OCI-LY7 (cell line): ENCODE data around the gene TIMM13. TPM values are rescaled to one million over a fixed set of nuclear protein-coding genes. Genes with fewer than 3 reads are reported as not detected.

Experiments used
- BruUV-seq: library from RNA; stranded (reverse); fragments of 400-500 nt; replicated peaks from 2 replicates; lab custom pipeline; 2021; lab: Mats Ljungman, UMichigan
- CTCF ChIA-PET: fragments of 300-600 bp; sonication (Branson Sonifier 250); formaldehyde crosslinking; loops from one replicate; lab custom pipeline; 2022; ENCODE audit warnings: antibody characterized with exemption; ENCODE audit not compliant: unreplicated experiment; lab: Charles Lee
- POLR2A ChIA-PET: fragments of 300-600 bp; sonication (Branson Sonifier 250); formaldehyde crosslinking; loops from one replicate; lab custom pipeline; 2022; ENCODE audit warnings: antibody characterized with exemption; lab: Charles Lee
- DNase-seq: peaks from one replicate; pipeline ENCODE4 v3.0.0-alpha.2; 2015; ENCODE audit warnings: low spot score
- H2AFZ ChIP-seq: fragments of 200-600 bp; sonication (generic), shearing (Covaris generic); 2 replicates; pipeline ENCODE4 v1.6.1; 2014; ENCODE audit warnings: mild to moderate bottlenecking, antibody characterized with exemption, low read length, moderate library complexity
- H3K27ac ChIP-seq: fragments of 200-600 bp; sonication (generic); 2 replicates; pipeline ENCODE4 v1.5.1; 2014; ENCODE audit warnings: mixed run types, low read depth, mild to moderate bottlenecking, moderate library complexity, low read length, inconsistent platforms; ENCODE audit not compliant: poor library complexity, severe bottlenecking
- H3K36me3 ChIP-seq: fragments of 200-600 bp; sonication (generic); 2 replicates; pipeline ENCODE4 v1.6.1; 2014; ENCODE audit warnings: mild to moderate bottlenecking, antibody characterized with exemption, low read length, moderate library complexity, mixed read lengths; ENCODE audit not compliant: insufficient read depth
- H3K4me1 ChIP-seq: fragments of 200-600 bp; sonication (generic); 2 replicates; pipeline ENCODE4 v1.5.1; 2014; ENCODE audit warnings: mild to moderate bottlenecking, low read length; ENCODE audit not compliant: insufficient read depth, poor library complexity, severe bottlenecking
- H3K4me2 ChIP-seq: fragments of 200-600 bp; sonication (generic); 2 replicates; pipeline ENCODE4 v1.6.1; 2014; ENCODE audit warnings: mild to moderate bottlenecking, low read length
- H3K4me3 ChIP-seq: fragments of 200-600 bp; sonication (generic); 2 replicates; pipeline ENCODE4 v1.5.1; 2014; ENCODE audit warnings: mild to moderate bottlenecking, low read depth, low read length; ENCODE audit not compliant: poor library complexity, severe bottlenecking
- H3K79me2 ChIP-seq: fragments of 200-600 bp; sonication (generic); 2 replicates; pipeline ENCODE4 v1.6.1; 2016; ENCODE audit warnings: low read depth, mild to moderate bottlenecking, low read length, moderate library complexity, mixed read lengths; ENCODE audit not compliant: insufficient read depth
- H3K9me2 ChIP-seq: fragments of 200-600 bp; sonication (generic); 2 replicates; pipeline ENCODE4 v1.6.1; 2016; ENCODE audit warnings: mild to moderate bottlenecking, low read length, mixed read lengths; ENCODE audit not compliant: insufficient read depth
- H3K9me3 ChIP-seq: fragments of 200-600 bp; sonication (generic); 2 replicates; pipeline ENCODE4 v1.6.1; 2014; ENCODE audit warnings: mild to moderate bottlenecking, mixed run types, low read length, mixed read lengths
- H4K20me1 ChIP-seq: fragments of 200-600 bp; sonication (generic); 2 replicates; pipeline ENCODE4 v1.6.1; 2014; ENCODE audit warnings: mild to moderate bottlenecking, antibody characterized with exemption, low read length, moderate library complexity, mixed read lengths; ENCODE audit not compliant: insufficient read depth
- CTCF ChIP-seq: fragments of 200-600 bp; sonication (generic); conservative IDR thresholded peaks from 2 replicates; pipeline ENCODE4 v1.5.1; 2014; ENCODE audit warnings: mild to moderate bottlenecking, antibody characterized with exemption, low read length, moderate library complexity, mixed read lengths
- EZH2phosphoT487 ChIP-seq: fragments of 200-600 bp; sonication (generic); IDR thresholded peaks from 2 replicates; pipeline ENCODE4 v1.6.1; 2018; ENCODE audit warnings: low read depth, borderline replicate concordance, mild to moderate bottlenecking, mixed run types, antibody characterized with exemption, low read length, moderate library complexity, mixed read lengths
- intact Hi-C: fragments of 100-400 bp; cut with micrococcal nuclease; formaldehyde crosslinking; loops from one replicate; pipeline ENCODE4 v1.10.0; 2022; ENCODE audit not compliant: unreplicated experiment
- total RNA-seq, 2 experiments: library from RNA; depleted of rRNA in 1 of 2; stranded (reverse); fragments of >200 nt in 1 of 2; shearing (Covaris generic) in 1 of 2; gene quantifications; 2 replicates each; pipeline ENCODE4 v1.2.3, GENCODE V29; 2014 to 2022

TIMM13 gene
- total RNA-seq, 2 experiments from 2014 or later = 55.4 to 120 TPM

GRCh38 chr19:2431318-2432055 lies 4.1 kb upstream of the TIMM13 start:
- POLR2A ChIA-PET = no interaction called here
- Histone ChIP-seq H3K4me1 (peaks cover 10% of the 10 kb centered on the region), H2AFZ (no peak overlapping the region), H3K36me3 (peaks cover 57% of the 10 kb centered on the region), H3K4me3 (no peak overlapping the region), H4K20me1 (no peaks in the 10 kb centered on the region), H3K79me2 (peaks cover 9% of the 10 kb centered on the region), H3K9me2 (no peaks in the 10 kb centered on the region), H3K27ac (no peak overlapping the region), H3K9me3 (no peaks in the 10 kb centered on the region), H3K4me2 (no peak overlapping the region)
- no TSS peak for BruUV-seq
- TF ChIP-seq CTCF (no peak), EZH2phosphoT487 (no peak)
- intact Hi-C loops = no loop called here
- CTCF ChIA-PET = no interaction called here
- DNase-seq = no peak

- no TSS peak for BruUV-seq
- Histone ChIP-seq H3K9me3 (no peaks in the 10 kb centered on the region), H3K79me2 (peaks cover 21% of the 10 kb centered on the region), H3K36me3 (peaks cover 64% of the 10 kb centered on the region), H3K4me3 (no peak overlapping the region), H3K4me2 (no peak overlapping the region), H2AFZ (no peak overlapping the region), H3K4me1 (peaks cover 21% of the 10 kb centered on the region), H3K9me2 (no peaks in the 10 kb centered on the region), H4K20me1 (0 out of 2 replicates have a peak, but pooled peaks cover 8% of the 10 kb centered on the region), H3K27ac (no peak overlapping the region)
- CTCF ChIA-PET = no interaction called here
- no peak for TF ChIP-seq EZH2phosphoT487
- TF ChIP-seq CTCF = no peak
- POLR2A ChIA-PET = no interaction called here
- no peak for DNase-seq
- intact Hi-C loops = no loop called here
Observed at GRCh38 chr19:2429917-2430535, 2.6 kb upstream of the TIMM13 start.
